Astrocyte of the spinal cord (primary cell): ENCODE measurements around the gene EVA1C.

ENCODE experiments used
- DNase-seq: peaks from one replicate; pipeline ENCODE4 v3.0.0; 2011; ENCODE audit warnings: low read depth, low spot score
- H3K4me3 ChIP-seq: 2 replicates; pipeline ENCODE4 v1.5.1; 2011; ENCODE audit warnings: low read depth, mild to moderate bottlenecking, low read length, moderate library complexity
- CTCF ChIP-seq: IDR thresholded peaks from 2 replicates; pipeline ENCODE4 v1.5.1; 2012; ENCODE audit warnings: low read depth, mild to moderate bottlenecking, low read length, inconsistent platforms
- in situ Hi-C: cut with HindIII; loops from 2 replicates; pipeline ENCODE4 v1.10.0; 2017; ENCODE audit warnings: low sequenced_read_pairs

The EVA1C gene

GRCh38 chr21:32468681-32469111, 56.2 kb downstream of the EVA1C start:
- H3K4me3 ChIP-seq = no peak overlapping the region
- DNase-seq = no peak
- in situ Hi-C loops = no loop called here
- TF ChIP-seq CTCF = no peak

GRCh38 chr21:32469628-32470027, 57.1 kb downstream of the EVA1C start:
- in situ Hi-C loops = no loop called here
- H3K4me3 ChIP-seq = no peak overlapping the region
- DNase-seq = no peak
- no peak for TF ChIP-seq CTCF

DNA sequence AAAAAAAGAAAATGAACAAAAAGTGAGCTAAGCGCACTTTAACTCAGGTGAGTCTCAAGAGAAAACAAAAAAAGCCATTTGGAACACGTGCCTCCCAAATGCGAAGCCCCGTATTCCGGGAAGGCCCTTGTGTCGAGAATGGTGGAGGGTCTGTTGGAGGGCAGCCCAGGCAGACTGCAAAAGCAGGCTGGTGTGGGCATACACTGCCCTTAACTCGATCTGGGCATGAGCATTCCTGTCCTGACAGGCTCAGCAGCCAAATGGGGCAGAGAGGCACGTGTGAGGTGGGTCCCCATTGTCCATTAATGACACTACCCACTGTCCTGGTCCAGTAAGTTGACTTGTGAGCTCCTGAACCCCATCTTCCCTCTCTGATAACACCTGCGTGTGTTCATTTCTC, 57.7 kb downstream of the EVA1C start:
- in situ Hi-C loops = no loop called here
- no peak for DNase-seq
- no peak for TF ChIP-seq CTCF
- no peak overlapping the region for H3K4me3 ChIP-seq

GRCh38 chr21:32472890-32473765, 60.6 kb downstream of the EVA1C start:
- no peak for DNase-seq
- H3K4me3 ChIP-seq = no peak overlapping the region
- TF ChIP-seq CTCF = no peak
- in situ Hi-C loops = no loop called here

GRCh38 chr21:32474179-32475059, 61.9 kb downstream of the EVA1C start:
- in situ Hi-C loops = no loop called here
- no peak overlapping the region for H3K4me3 ChIP-seq
- no peak for TF ChIP-seq CTCF
- no peak for DNase-seq

DNA sequence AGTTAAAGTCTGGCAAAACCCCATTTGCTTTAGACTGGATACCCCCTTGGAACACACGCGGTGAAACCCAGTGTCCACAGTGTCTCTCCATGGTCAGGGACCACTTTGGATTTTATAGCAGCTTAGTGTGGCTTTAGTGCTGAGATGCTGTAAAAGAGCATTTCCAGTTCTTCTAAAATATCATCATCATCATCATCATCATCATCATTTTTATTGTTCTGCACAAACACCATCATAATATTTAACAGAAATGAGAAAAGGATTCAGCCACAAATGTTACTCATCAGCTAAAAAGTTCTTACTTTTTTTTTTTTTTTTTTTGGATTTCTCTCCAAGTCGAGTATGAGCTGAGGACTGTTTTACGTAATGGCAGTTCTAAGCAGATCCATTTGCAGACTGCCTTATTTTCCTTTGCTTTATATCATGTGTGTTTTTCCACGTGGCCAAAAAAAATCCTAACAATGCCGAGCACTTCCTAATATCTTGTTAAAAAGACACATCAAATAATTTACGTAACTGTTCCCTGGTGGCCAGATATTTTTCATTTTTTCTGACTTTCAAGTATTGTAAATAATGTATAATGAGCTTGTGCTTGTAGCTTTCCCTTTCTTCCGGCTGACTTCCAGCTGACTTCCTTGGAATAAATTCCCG, 62.8 kb downstream of the EVA1C start:
- peak; percentile 41 for DNase-seq
- no peak overlapping the region for H3K4me3 ChIP-seq
- in situ Hi-C loops = no loop called here
- TF ChIP-seq CTCF = no peak
